ENCODE measurements around the gene KCNH1.

- TF ChIP-seq GATA2 (IDR thresholded peaks at IDR 0.05; ENCODE audit: low read depth, low read length) = no peak
- no peak for TF ChIP-seq GATA3 (IDR thresholded peaks at IDR 0.05; ENCODE audit: low read depth, low read length)
Observed at GRCh38 chr1:210937846-210938245, 196.1 kb downstream of the KCNH1 start.
